ENCODE results near the gene MTFP1. TPM values are rescaled to one million over a fixed set of nuclear protein-coding genes. Genes with fewer than 3 reads are reported as not detected.

Gene MTFP1, protein sequence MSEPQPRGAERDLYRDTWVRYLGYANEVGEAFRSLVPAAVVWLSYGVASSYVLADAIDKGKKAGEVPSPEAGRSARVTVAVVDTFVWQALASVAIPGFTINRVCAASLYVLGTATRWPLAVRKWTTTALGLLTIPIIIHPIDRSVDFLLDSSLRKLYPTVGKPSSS
- 5.1 and 6.7 TPM in 2 replicates for total RNA-seq

DNA sequence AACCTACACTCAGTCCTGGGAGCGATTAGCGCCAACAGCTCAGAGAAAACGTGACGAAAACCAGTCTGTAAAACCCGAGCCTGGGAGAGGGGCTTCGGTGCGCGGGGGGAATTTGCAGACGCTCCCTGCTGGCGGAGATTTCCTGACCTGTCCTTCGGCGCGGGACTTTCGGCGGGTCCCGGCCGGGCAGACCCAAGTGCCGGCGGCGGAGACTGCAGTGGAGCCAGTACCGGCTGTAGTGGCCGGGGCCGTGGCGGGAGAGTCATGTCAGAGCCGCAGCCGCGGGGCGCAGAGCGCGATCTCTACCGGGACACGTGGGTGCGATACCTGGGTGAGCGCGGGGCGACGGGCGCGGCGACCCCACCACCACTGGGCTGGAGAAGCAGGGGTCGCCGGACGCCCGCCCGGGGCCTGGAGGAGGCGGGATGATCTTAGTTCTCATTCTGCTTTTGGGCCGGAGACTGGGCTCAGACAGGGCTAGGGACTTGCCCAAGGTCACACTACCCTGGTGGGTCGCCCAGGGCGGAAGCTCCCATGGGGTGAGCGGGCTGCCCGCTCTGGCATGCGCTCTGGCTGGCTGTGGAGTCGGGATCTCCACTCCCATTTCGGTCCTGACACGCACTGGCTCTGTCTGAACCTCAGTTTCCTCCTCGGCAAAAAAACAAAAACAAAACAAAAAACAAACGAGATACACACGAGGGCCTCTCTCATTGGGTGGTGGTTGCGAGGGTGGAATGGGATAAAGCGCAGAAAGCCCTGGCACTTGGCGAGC, at the start of gene MTFP1:
Gene MTFP1, plus strand, starts transcription at position 153 of the 772 bp plus-strand sequence. Its CDS starts 112 bp downstream, at position 265.

DNA sequence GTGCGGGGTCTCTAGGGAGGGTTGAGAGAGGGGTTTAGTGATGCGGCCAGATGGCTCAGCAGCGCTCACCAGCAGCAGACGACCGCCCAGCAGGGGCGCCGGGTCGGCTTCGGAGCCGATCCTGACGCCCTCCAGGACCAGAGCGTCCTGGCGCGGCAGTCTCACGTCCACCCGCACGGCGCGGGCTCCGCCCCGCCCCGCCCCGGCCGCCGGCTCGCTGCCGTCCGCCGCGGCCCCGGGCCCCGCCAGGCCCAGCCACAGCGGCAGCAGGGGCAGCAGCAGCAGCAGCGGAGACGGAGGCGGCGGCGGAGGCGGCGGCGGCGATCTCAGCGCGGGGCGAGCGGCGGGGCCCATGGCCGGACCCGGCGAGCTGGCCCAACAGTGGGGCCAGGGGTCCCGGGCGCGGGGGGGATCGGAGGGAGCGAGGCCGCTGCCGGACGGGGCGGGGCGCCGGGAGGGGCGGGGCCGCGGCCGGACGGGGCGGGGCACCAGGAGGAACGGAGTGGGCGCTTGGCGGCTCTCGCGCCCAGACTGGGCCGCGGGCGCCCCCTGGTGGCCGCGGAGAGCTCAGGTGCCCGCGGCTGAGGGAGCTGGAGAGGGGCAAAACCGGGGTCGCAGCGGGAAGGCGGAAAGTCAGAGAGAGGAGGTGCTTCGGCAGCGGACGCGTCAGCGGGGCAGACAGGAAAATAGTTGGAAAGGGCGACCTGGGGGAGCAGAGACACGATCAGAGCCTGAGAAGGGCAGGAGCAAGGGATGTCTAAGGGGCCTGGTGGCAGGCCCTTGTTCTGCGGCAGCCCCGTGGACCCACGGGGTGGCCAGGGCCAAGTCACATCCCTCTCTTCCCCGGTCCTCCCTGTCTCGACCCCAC, 38.4 kb upstream of the MTFP1 start, which contains the start of gene RNF215:
Gene RNF215, minus strand, starts transcription at position 452 of the 868 bp plus-strand sequence. Its CDS starts 98 bp downstream, at position 354.

DNA sequence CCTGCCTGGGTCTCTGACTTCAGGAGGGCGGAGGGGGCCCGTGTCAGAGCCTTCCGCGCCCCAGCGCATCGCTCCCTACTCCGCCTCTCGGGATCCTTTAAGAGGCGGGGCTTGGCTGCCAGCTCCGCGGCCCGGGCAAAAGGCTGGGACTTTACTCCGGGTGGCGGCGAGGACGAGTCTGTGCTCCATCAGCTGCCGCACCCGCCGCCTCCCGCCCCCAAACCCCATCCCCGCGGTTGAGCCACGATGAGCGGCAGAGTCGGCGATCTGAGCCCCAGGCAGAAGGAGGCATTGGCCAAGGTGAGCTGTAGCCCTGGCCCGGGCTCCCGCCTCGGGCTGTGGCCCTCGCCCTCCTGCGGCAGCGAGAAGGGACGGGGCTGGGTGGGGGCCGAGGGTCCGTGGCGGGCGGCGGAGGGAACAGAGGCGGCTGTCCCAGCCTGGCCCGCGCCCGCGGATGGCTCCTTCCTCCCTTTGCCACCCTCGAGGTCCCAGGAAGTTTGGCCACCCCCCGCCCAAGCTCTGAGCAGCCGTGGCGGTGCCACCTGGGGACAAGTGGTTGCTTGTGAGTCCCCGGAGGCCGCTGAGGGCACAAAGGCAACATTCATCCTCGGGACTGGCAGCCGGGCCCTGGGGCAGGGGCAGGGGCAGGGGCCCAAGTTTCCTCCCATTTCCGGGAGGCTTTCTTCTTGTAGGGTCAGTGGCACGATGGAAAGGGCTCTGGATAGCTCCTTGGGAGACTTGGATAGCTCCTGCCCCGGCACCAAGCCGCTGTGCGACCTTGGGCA, 28.5 kb upstream of the MTFP1 start, which contains the start of gene SEC14L2:
Gene SEC14L2, plus strand, starts transcription at position 148 of the 785 bp plus-strand sequence. Its CDS starts 99 bp downstream, at position 247.

DNA sequence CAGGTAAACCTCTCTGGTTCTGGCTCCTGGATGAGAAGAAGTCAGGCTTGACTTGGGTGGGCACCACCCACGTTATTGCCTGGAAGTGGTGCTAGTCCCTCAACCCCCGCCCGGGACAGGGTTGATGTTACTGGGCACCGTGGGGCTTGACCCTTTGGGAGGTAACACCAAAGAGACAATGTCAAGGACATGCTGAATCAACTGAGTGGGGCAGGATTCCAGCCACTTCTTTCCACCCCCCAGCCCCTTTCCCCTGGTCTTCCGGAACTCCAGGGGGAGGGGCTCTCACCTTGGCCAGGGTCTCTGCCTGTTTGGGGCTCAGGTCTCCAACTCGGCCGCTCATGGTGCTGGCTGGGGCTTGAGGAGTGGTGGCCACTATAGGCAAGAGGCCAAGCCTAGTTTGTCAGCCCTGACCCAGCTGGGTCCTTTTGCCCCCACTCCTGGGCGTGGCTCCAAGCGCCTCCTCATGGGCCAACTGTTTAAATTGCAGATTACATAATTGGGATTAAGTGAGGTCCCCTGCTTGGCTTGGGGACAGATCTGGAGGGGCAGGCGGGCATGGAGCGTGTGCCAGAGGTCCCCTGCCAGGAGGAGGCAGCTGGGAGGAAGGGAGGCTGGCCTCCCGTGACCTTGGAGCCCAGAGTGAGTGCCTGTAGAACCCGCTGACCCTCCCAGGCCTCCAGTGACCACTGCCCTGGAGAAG, 46.2 kb downstream of the MTFP1 start, which contains the start of gene SEC14L3:
Gene SEC14L3, minus strand, starts transcription at position 402 of the 703 bp plus-strand sequence. Its CDS starts 59 bp downstream, at position 343.

Other genes with a start within 250 kb of the MTFP1 start
- gene LIF, start 179.0 kb upstream of the MTFP1 start, total RNA-seq, result 17.3 and 34.1 TPM in 2 replicates
- gene OSM, start 158.9 kb upstream of the MTFP1 start, total RNA-seq, result not detected in 2 replicates
- 4.8 and 7.4 TPM in 2 replicates for gene CASTOR1, start 136.3 kb upstream of the MTFP1 start, total RNA-seq
- 10.1 and 11.4 TPM in 2 replicates for gene TBC1D10A, start 98.8 kb upstream of the MTFP1 start, total RNA-seq
- 15.9 and 17.5 TPM in 2 replicates for gene SF3A1, start 68.9 kb upstream of the MTFP1 start, total RNA-seq
- 1.3 and 1.7 TPM in 2 replicates for gene CCDC157, start 68.8 kb upstream of the MTFP1 start, total RNA-seq
- gene RNF215, start 38.4 kb upstream of the MTFP1 start, total RNA-seq, result 26.2 and 32.8 TPM in 2 replicates
- 6.8 and 9.3 TPM in 2 replicates for gene SEC14L2, start 28.8 kb upstream of the MTFP1 start, total RNA-seq
- under 0.01 TPM in 1 of 2 replicates, not detected in the other for gene SEC14L3, start 46.2 kb downstream of the MTFP1 start, total RNA-seq
- gene SEC14L4, start 79.9 kb downstream of the MTFP1 start, total RNA-seq, result 0.14 and 0.18 TPM in 2 replicates
- 0.14 and 0.18 TPM in 2 replicates for gene SEC14L6, start 121.0 kb downstream of the MTFP1 start, total RNA-seq
- gene GAL3ST1, start 148.9 kb downstream of the MTFP1 start, total RNA-seq, result 0.18 and 0.43 TPM in 2 replicates
- gene PES1, start 166.1 kb downstream of the MTFP1 start, total RNA-seq, result 96.0 and 108 TPM in 2 replicates
- 2.0 and 2.4 TPM in 2 replicates for gene TCN2, start 181.4 kb downstream of the MTFP1 start, total RNA-seq
- 6.3 and 8.5 TPM in 2 replicates for gene SLC35E4, start 210.0 kb downstream of the MTFP1 start, total RNA-seq
- gene DUSP18, start 242.1 kb downstream of the MTFP1 start, total RNA-seq, result 3.8 and 5.6 TPM in 2 replicates

All from smooth muscle cell of bladder (primary cell).